ENCODE results near the gene MAJIN.

- no peak for TF ChIP-seq POLR2AphosphoS5 (IDR thresholded peaks at IDR 0.05; ENCODE audit: borderline replicate concordance, low read depth, low read length)
- TF ChIP-seq EZH2 (IDR thresholded peaks at IDR 0.05), result no peak
- TF ChIP-seq FOXP2 (optimal IDR thresholded peaks at IDR 0.05; ENCODE audit: control extremely low read depth, extremely low read length, insufficient read depth), result no peak
These were observed 75.4 kb downstream of the MAJIN start for GRCh38 chr11:64896448-64897022.
